DOHH2 (cell line): Measurements from ENCODE around the gene SIGLEC5.

Source experiments
- H3F3A ChIP-seq: fragments of 200-600 bp; sonication (generic), shearing (Covaris generic); 2 replicates; pipeline ENCODE4 v1.6.0; 2016; ENCODE audit warnings: antibody characterized with exemption, mild to moderate bottlenecking; ENCODE audit not compliant: control insufficient read depth, insufficient read depth
- H3K27ac ChIP-seq: fragments of 200-600 bp; sonication (generic); 2 replicates; pipeline ENCODE4 v1.5.1; 2014; ENCODE audit warnings: low read depth, mild to moderate bottlenecking, low read length, moderate library complexity
- H3K27me3 ChIP-seq: fragments of 200-600 bp; sonication (generic); 2 replicates; pipeline ENCODE4 v1.6.1; 2014; ENCODE audit warnings: mild to moderate bottlenecking, low read length, mixed read lengths; ENCODE audit not compliant: control insufficient read depth
- H3K36me3 ChIP-seq: fragments of 200-600 bp; sonication (generic); 2 replicates; pipeline ENCODE4 v1.6.1; 2014; ENCODE audit warnings: mild to moderate bottlenecking, low read length, moderate library complexity, mixed read lengths; ENCODE audit not compliant: control insufficient read depth
- H3K4me1 ChIP-seq: fragments of 200-600 bp; sonication (generic); 2 replicates; pipeline ENCODE4 v1.6.1; 2014; ENCODE audit warnings: mild to moderate bottlenecking, low read length, mixed read lengths; ENCODE audit not compliant: control insufficient read depth
- H3K4me2 ChIP-seq: fragments of 200-600 bp; sonication (generic); 2 replicates; pipeline ENCODE4 v1.6.0; 2014; ENCODE audit warnings: mild to moderate bottlenecking, low read length, moderate library complexity
- H3K4me3 ChIP-seq: fragments of 200-600 bp; sonication (generic); 2 replicates; pipeline ENCODE4 v1.5.1; 2014; ENCODE audit warnings: mild to moderate bottlenecking, low read length, mixed read lengths
- H3K79me2 ChIP-seq: fragments of 200-600 bp; sonication (generic); 2 replicates; pipeline ENCODE4 v1.6.1; 2014; ENCODE audit warnings: mild to moderate bottlenecking, low read length, mixed read lengths; ENCODE audit not compliant: control insufficient read depth
- H3K9me2 ChIP-seq: fragments of 200-600 bp; sonication (generic); replicated peaks from 2 replicates; pipeline ENCODE4 v1.6.1; 2014; ENCODE audit warnings: mild to moderate bottlenecking, low read length, mixed read lengths; ENCODE audit not compliant: control insufficient read depth
- H3K9me3 ChIP-seq: fragments of 200-600 bp; sonication (generic); 2 replicates; pipeline ENCODE4 v1.6.1; 2014; ENCODE audit warnings: antibody characterized with exemption, low read length, mixed read lengths; ENCODE audit not compliant: control insufficient read depth, insufficient read depth
- H4K20me1 ChIP-seq: fragments of 200-600 bp; sonication (generic); 2 replicates; pipeline ENCODE4 v1.6.0; 2014; ENCODE audit warnings: low read depth, mild to moderate bottlenecking, antibody characterized with exemption, low read length, moderate library complexity; ENCODE audit not compliant: control insufficient read depth, insufficient read depth
- CTCF ChIP-seq: fragments of 200-600 bp; sonication (generic); IDR thresholded peaks from one replicate; pipeline ENCODE4 v1.5.1; 2014; ENCODE audit warnings: antibody characterized with exemption, mild to moderate bottlenecking, low read depth, low read length; ENCODE audit not compliant: poor library complexity, severe bottlenecking
- EZH2phosphoT487 ChIP-seq: fragments of 200-600 bp; sonication (generic); IDR thresholded peaks from 2 replicates; pipeline ENCODE4 v1.6.1; 2017; ENCODE audit warnings: borderline replicate concordance, mild to moderate bottlenecking, antibody characterized with exemption, low read length, moderate library complexity, mixed read lengths

SIGLEC5 gene

DNA sequence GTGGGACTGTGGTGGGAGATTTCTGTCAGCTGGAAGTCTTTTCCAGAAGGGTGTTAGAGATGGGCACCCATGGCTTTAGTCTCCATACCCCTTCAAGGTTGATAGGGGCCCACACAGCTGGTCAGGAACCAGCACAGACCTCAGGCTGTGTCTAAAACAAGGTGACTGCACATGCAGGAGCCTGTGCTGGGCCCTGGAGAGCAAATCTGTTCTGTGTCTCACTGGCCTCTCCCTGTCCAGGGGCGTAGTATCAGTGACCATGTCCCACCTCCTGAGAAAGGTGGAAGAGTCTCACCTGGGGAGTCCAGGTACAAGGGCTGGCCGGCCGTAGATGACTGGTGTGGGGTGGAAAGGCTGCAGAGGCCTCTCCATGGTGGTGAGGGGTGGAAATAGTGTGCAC lies 39.8 kb downstream of the SIGLEC5 start:
- Histone ChIP-seq H3K36me3 (peaks cover 27% of the 10 kb centered on the region), H3K4me2 (no peak overlapping the region), H3K9me2 (no peaks in the 10 kb centered on the region), H3K79me2 (no peaks in the 10 kb centered on the region), H3K9me3 (peaks cover 18% of the 10 kb centered on the region; the same call in 1 of the 2 replicates), H3F3A (0 out of 2 replicates have a peak, but pooled peaks cover 3% of the 10 kb centered on the region), H4K20me1 (no peaks in the 10 kb centered on the region), H3K27ac (no peak overlapping the region), H3K4me1 (peaks cover 13% of the 10 kb centered on the region), H3K27me3 (no peaks in the 10 kb centered on the region), H3K4me3 (no peak overlapping the region)
- TF ChIP-seq EZH2phosphoT487 (no peak), CTCF (no peak)

DNA sequence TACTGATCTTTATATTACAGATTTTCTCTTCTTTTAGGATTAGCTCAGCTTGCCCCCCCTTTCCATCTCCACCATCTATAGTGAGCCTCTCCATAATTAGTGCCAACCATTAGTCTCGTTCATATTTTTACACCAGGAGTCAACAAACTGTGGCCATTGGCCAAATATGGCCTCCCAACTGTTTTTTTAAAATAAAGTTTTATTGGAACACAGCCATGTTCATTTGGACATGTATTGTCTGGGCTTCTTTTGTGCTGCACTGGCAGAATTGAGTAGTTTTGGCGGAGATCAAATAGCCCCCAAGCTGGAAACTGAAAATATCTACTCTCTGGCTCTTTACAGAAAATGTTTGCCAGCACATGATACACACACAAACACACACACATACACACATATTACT lies 40.7 kb downstream of the SIGLEC5 start:
- no peaks in the 10 kb centered on the region for H4K20me1 ChIP-seq
- H3K9me3 ChIP-seq = peaks cover 18% of the 10 kb centered on the region; the same call in 1 of the 2 replicates
- H3K36me3 ChIP-seq = peaks cover 31% of the 10 kb centered on the region
- TF ChIP-seq EZH2phosphoT487 = no peak
- no peak for TF ChIP-seq CTCF
- no peaks in the 10 kb centered on the region for H3K9me2 ChIP-seq
- no peaks in the 10 kb centered on the region for H3K27me3 ChIP-seq
- 0 out of 2 replicates have a peak, but pooled peaks cover 3% of the 10 kb centered on the region for H3F3A ChIP-seq
- no peak overlapping the region for H3K4me3 ChIP-seq
- peaks cover 7% of the 10 kb centered on the region for H3K4me1 ChIP-seq
- no peak overlapping the region for H3K27ac ChIP-seq
- no peaks in the 10 kb centered on the region for H3K79me2 ChIP-seq
- H3K4me2 ChIP-seq = no peak overlapping the region

DNA sequence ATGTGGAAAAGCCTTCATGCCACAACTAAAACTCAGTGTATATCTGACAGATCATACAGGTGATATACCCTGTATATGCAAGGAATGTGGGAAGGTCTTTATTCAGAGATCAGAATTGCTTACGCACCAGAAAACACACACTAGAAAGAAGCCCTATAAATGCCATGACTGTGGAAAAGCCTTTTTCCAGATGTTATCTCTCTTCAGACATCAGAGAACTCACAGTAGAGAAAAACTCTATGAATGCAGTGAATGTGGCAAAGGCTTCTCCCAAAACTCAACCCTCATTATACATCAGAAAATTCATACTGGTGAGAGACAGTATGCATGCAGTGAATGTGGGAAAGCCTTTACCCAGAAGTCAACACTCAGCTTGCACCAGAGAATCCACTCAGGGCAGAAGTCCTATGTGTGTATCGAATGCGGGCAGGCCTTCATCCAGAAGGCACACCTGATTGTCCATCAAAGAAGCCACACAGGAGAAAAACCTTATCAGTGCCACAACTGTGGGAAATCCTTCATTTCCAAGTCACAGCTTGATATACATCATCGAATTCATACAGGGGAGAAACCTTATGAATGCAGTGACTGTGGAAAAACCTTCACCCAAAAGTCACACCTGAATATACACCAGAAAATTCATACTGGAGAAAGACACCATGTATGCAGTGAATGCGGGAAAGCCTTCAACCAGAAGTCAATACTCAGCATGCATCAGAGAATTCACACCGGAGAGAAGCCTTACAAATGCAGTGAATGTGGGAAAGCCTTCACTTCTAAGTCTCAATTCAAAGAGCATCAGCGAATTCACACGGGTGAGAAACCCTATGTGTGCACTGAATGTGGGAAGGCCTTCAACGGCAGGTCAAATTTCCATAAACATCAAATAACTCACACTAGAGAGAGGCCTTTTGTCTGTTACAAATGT lies 42.7 kb downstream of the SIGLEC5 start:
- no peak overlapping the region for H3K4me3 ChIP-seq
- H4K20me1 ChIP-seq = no peaks in the 10 kb centered on the region
- H3F3A ChIP-seq = 0 out of 2 replicates have a peak, but pooled peaks cover 3% of the 10 kb centered on the region
- H3K36me3 ChIP-seq = peaks cover 46% of the 10 kb centered on the region
- no peaks in the 10 kb centered on the region for H3K9me2 ChIP-seq
- no peaks in the 10 kb centered on the region for H3K4me1 ChIP-seq
- no peak overlapping the region for H3K27ac ChIP-seq
- TF ChIP-seq CTCF (no peak), EZH2phosphoT487 (no peak)
- no peak overlapping the region for H3K4me2 ChIP-seq
- no peaks in the 10 kb centered on the region for H3K27me3 ChIP-seq
- H3K9me3 ChIP-seq = peaks cover 18% of the 10 kb centered on the region; the same call in 1 of the 2 replicates
- H3K79me2 ChIP-seq = no peaks in the 10 kb centered on the region
